Epidermal melanocyte (primary cell): ENCODE measurements around the gene APOA5.
"Not testable (repeated sequence)": the region's sequence is repeated elsewhere in the genome, so short reads cannot be mapped to it uniquely, and the experiment has no call there.

Experiments used
- DNase-seq: peaks from one replicate; pipeline ENCODE4 v3.0.0; 2011; ENCODE audit warnings: low spot score; ENCODE audit not compliant: insufficient read length

APOA5 gene

DNA sequence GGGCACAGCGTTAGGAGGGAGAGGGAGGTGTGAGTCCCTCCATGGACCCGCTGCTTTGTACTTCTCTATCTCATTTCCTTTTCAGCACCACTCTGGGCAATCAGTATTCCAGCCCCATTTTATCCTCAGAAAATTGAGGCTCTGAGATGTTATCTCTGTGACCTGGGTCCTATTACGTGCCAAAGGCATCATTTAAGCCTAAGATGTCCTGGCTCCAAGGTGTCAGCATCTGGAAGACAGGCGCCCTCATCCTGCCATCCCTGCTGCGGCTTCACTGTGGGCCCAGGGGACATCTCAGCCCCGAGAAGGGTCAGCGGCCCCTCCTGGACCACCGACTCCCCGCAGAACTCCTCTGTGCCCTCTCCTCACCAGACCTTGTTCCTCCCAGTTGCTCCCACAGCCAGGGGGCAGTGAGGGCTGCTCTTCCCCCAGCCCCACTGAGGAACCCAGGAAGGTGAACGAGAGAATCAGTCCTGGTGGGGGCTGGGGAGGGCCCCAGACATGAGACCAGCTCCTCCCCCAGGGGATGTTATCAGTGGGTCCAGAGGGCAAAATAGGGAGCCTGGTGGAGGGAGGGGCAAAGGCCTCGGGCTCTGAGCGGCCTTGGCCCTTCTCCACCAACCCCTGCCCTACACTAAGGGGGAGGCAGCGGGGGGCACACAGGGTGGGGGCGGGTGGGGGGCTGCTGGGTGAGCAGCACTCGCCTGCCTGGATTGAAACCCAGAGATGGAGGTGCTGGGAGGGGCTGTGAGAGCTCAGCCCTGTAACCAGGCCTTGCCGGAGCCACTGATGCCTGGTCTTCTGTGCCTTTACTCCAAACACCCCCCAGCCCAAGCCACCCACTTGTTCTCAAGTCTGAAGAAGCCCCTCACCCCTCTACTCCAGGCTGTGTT is 37.2 kb upstream of the APOA5 start:
- no peak for DNase-seq

DNA sequence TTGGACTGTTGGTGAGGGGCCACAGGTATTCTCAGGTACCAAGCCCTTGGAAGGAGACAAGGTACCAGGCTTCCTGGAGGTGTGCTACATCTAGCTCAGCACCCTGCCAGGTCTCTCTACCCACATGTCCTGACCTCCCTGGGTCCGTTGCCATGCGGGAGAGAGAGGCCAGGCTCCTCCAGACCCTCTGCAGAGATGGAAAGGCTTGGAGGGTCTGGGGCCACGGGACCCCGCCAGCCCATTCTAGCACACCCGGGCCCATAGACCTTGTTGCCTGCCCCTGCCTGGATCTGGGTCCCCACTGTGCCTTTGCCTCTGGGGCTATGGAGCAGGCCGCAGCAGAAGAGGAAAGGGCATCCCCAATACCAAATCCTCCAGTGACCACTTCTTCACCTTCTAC is 35.8 kb upstream of the APOA5 start:
- DNase-seq, result no peak

DNA sequence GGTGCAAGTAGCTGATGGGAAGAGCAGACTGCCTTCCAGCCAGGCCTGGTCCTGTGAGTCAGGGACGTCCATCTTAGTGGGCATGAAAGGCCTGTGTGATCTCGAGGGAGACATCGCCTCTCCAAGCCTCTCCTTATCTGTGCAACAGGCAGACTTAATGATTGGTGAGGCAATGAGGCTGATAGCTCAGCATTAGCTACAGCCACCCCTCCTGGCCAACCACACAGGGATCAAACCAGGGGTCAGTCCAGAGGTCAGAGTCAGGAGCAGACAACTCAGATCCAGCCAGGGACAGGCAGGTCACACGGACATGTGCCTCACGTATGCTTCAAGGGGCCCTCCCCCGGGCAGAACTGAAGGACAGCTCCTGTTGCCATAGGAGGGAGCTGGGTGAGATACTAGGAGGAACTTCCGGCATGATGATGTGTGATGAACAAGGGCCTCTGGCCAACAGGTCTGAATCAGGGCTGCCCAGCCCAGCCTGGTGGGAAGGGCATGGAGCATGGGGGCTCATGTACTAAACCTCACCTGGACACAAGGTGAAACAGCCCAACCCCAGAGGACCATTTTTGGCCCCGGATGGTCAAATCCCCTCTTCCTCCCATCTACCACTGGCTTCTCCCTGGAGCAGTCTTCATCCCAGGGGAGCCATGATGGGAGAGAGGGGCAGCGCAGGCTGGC is 35.2 kb upstream of the APOA5 start:
- DNase-seq, result no peak

DNA sequence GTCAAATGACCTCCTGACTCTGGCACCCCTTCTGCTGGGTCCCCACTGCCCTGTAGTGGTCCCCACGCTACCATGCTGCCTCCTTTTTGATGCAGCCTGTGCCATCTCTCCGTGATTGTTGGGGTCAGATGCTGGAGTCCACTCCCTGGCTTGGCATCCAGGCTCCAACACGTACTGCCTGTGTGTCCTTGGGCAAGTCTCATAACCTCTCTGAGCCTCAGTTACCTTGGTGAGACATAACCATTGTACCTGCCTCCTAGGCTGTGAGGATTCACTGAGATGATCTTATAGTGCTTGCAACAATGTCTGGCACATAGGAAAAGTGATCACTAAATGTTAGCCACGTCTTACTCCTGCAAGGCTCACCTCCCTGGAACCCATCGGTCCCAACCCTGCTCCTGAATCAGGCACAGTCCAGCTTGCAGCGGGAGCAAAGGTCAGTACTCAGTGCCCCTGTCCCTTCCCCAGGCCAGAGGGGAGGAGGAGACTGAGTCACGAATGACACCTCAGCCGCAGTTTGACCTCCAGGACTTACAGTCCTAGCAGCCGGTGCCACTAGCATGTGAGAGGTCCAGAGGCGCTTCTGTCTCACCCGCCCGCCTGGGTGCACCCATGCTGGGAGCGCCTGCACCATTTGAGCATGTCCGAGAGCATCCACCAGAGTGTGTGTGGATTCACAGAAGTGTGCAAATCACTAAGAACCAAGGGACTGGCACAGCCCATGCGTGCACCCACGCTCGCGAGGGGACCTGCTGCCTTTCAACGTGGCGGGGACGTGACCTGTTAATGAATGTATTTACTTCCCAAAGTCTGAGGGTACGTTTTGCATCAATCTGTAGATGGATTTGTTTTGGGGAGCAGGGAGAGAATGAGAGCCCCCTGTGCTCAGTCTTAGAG is 34.4 kb upstream of the APOA5 start:
- DNase-seq, result no peak

DNA sequence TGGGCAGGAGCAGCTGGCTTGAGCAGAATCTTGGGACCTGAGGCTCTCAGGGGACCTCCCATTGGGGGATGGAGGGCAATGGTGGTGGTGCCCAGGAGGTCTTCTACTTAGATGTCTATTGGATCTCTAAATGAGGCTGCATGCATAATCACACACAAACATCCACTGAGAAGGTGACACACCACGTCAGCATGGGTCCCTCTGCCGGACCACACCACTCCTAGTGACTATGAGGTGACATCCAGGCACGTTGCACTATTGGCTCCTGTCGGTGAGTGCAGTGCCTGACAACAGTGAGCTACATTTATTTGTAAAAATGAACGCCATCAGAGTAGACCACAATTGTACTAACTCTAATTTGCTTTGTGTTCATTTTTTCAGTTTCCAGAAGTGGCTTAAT is 33.8 kb upstream of the APOA5 start:
- DNase-seq, result no peak

DNA sequence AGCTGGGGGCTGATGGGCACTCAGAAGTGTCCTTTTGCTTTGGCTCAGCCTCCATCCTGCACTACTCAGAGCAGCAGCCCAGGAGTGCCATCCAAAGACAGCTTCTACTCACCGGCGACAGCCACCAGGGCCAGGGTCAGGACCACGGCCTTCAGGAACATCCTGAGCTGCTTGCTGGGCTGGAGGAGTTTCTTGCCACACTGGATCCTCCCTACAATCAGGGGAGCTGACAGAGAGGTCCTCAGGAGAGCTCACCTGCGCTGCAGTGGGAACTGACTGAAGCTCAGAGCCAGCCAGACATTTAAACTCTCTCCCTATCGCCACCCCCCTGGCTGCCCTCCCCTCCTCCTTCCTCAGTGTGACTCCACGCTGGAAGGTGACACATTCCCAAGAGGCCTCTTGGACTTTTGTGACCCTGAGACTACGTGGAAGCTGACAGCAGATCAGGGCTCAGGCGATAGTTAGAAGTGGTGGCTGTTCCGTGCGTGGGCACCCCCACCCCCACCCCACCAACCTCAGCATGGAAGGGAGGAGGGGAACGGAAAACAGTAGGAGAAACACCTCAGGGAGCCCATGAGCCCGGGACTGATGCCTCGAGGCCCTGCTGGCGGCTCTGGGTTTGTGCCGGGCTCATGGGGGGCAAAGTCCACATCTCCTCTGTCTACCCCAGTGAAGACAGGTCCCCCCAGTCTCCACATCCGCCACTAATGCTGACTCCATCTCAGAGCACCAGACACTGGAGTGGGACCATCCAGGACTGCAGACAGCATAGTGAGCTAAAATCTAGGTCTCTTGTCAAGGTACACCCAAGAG is 31.6 kb upstream of the APOA5 start, which contains the start of gene APOA4:
TSS of gene APOA4 (minus strand) at position 274 of the 813 bp plus-strand sequence. CDS start at position 161, 113 bp downstream.
- DNase-seq, result no peak

DNA sequence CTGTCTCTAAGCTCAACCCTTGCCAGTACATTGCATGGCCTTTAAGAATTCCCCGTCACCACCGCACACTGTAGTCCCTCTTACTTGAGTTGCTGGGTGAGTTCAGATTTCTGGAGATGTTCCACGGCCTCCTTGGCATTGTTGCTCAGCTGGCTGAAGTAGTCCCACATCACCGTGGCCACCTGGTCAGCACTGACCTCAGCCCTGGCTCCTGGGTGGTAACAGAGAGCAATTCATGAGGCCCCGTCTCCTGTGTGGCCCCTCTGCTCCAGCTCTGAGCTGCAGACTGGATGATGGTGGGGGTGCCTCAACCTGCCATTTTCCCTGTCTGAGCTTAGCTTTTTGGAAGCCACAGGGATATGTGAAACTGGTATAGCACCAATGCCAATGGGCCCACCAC is 30.9 kb upstream of the APOA5 start:
- no peak for DNase-seq

DNA sequence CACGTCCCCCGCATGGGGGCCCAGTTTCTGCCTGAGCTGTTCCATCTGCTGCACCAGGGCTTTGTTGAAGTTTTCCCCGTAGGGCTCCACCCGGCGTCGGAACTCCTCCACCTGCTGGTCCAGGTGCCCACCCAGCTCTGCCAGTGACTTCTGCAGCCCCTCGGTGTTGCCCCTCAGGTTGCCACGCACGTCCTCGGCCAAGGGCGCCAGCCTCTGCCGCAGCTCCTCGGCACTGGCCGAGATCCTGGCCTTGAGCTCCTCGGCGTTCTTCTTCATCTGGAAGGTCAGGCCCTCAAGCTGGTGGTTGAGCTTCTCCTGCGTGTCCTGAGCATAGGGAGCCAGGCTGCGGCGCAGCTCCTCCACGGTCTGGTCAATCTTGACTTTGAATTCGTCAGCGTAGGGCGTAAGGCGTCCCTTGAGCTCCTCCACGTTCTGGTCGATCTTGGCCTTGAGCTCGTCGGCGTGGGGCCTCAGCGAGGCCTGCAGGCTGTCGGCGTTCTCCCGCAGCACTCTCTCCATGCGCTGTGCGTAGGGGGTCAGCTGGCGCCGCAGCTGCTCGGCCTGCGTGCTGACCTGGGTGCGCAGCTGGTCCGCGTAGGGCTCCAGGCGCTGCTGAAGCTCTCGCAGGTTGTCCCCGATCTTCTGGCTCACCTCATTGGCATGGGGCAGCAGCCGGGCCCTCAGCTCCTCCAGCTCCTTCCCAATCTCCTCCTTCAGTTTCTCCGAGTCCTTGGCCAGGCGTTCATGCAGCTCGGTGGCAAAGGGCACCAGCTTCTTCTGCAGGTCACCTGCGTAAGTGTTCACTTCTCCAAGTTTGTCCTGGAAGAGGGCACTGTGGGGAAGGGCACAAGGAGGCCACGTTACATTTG is 29.6 kb upstream of the APOA5 start:
- DNase-seq, result no peak

DNA sequence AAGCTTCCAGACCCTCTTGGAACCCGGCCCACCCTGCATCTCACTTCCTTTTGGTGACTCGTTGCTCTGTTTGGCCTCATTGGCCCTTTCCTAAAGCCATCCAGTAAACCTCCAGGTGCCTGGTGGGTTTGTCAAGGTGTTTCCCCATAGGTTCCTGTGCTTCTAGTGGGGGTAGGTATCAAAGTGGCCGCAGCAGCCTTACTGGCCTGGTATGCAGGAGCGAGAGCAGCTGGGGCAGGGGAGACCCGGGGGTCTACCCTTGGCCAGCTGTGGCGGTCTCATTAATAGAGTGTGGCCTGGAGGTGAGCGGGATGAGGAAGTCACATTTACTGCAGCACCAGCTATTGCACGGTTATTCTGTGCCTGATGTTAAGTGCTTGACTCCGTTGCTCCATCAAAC is 27.4 kb upstream of the APOA5 start:
- no peak for DNase-seq

DNA sequence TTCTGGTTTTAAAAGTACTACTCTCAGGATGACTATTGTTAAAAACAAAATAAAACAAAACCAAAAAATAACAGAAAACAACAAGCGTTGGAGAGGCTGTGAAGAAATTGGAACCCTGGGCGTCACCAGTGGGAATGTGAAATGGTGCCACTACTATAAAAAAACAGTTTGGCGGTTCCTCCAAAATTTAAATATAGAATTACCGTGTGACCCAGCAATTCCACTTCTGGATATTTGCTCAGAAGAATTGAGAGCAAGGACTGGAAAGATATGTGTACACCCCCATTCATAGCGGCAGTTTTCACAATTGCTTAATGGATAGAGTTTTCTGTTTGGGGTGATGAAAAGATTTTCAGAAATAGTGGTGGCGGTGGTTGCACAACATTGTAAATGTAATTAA is 22.8 kb upstream of the APOA5 start:
- DNase-seq, result no peak

DNA sequence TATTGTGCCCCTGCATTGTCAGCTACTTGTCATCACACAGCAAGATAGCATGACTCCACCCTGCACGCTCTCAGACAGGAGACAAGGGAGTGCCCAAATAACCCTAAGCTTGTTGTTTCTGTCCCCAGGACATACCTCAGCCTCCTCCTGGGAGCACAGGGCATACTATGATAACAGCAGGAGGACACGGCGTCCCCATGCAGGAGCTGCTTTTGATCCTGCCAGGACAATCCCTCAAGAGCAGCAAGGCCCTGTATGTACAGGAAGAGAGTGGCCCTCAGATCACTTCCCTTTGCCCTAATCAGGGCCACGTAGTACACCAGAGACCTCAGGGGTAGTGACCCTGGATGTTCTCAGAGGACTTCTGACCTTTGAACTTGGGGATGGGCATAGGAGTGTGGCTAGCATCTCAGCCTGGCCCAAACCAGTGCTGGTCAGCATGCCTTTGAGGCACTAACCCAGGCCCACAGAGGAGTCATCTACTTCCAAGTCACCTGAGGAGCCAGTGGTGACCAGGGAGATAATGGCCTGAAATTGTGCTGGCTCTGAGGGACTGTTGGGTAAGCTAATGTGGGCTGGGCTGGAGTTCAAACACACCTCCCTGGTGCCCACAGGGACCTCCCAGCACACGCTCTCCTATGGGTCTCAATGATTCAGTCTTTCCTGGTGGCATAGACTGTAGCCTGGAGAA is 22.2 kb upstream of the APOA5 start:
- DNase-seq, result no peak

DNA sequence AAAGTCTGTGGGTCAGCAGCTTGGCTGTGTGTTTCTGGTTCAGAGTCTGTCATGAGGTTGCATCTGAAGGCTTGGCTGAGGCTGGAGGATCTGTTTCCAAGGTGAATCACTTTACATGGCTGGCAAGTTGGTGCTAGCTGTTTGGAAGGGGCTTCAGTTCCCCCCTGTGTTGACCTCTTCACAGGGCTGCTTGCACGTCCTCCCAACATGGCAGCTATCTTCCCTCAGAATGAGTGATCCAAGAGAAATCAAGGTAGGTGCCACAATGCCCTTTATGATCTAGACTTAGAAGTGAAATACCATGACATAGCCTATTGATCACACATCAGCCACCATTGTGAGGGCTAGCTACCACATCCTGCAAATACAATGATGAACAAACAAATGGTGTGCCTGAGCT is 21.5 kb upstream of the APOA5 start:
- no peak for DNase-seq

DNA sequence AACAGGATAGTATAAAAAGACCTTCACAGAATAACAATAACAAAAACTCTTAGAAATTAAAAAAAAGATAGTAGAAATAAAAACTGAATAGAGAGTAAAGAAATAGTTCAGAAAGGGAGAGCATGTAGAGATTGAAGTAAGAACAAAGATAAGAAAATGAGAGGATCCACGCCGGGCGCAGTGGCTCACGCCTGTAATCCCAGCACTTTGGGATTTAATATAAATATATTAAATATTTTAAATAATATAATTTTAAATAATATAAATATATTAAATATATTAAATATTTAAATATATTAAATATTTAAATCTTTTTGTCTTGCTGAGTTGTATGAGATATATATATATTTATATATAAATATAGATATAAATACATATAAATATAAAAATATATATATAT is 20.4 kb upstream of the APOA5 start:
- no peak for DNase-seq

DNA sequence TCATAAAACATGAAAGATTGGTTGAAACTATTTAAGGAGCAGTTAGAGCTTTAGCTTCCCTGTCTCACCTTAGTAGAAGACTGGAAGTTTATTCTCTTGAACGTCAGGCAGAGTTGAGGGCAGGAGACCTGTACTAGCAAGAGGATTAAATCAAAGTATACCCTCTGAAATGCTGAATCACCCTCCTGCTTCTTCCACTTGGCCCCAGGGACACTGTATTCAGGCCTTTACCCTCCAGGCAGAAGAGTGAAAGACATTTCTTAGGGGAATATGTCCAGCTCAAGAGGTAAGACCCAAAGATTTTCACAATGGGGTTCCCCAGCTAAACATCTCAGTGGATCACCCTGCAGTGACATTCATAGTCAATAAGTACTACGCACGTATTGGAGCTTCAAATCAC is 19.5 kb upstream of the APOA5 start:
- no peak for DNase-seq

DNA sequence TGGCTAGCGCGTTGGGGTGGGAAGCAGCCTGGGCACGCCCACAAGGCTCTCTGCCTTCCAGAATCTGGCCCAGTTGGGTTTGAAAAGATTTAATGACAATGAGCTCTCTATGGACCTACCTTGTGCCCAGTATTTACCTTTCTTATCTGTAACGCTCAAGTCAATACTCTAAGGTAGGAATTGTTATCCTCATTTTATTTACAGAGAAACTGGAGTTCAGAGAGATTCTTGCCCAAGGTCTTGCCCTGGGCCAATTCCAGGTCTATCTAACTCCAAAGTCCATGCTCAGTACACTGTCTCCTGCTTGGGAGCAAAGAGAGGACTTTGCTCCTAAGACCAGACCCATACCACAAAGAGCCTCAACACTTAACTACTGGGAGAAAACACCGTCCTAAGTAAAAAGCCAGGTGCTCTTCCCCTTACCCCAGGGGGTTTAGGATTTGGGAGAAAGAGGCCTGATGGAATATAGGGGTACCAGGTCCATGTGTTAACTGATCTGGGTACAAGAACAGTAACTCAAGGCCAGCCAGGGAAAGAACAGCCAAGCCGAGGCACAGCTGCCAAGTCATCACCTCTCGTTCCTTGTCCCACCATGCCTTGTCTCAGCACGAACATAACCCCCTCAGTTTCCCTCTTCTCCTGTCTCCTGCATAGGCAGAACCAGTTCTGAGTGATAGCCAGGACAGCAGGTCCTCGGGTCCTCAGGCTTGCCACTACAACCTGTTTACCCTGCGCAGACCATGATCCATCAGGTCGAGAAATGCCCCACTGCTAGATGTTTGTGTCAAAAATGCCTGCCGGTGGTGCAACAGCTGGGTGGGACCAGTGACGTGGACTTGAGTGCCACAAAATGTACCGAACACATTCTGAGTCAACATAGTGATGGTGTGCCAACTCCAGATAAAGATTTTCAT is 16.8 kb upstream of the APOA5 start:
- no peak for DNase-seq

DNA sequence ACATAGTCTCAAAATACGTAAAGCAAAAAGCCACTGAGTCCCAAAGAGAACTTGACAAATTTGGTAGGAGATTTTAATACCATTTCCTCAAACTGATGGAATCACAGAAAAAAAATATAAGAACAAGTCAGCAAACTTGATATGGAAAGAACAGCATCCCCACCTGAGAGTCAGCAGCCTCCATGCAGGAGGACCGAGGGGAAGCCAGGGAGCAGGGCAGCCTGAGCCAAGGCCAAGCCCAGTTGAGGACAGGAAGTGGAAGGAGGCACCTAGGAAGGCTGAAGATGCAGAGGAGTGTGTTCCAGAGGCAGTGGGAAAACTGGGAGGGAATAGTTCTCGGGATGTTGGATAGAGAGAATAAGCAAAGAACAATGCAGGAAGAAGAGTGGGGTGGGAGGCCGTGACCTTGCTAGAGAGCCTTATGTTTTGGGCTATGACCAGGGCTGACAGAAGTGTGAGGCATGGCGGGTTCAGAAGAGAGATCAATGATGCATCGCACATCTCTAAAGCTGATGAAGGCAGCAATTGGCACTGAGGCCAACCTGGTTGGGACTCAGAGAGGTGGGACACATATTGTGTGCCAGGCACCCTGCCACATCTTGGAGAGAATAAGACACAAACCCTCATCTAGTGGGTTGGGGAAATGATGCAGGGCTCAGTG is 16.1 kb upstream of the APOA5 start:
- DNase-seq, result no peak

DNA sequence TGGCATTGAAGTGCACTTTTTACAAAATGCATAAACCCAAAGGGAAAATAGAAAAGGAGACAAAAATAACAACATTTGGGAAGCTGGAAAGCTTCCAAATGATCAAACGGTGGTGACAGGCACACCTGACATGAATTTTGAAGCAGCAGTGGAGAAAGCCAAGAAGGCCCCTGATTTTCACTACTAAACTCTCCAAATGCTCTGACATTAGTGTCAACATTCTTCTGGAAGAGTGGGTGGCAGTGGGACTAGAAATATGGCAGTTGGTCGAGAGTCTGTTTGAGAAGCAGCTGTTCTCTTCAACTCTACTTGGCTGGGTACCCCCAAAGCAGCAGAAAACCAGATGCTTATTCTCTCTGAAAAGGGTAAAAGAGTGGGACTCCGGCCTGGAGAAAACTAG is 12.3 kb upstream of the APOA5 start:
- DNase-seq, result no peak

DNA sequence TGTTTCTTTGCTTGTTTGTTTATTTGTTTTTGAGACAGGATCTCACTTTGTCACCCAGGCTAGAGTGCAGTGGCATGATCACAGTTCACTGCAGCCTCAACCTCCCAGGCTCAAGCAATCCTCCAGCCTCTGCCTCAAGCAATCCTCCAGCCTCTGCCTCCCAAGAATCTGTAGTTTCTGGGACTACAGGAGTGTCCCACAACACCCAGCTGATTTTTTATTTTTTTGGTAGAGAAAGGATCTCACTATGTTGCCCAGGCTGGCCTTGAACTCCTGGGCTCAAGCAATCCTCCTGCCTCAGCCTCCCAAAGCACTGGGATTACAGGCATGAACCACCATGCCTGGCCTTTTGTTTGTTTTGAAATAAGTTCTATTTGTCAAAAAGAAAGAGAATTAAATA is 10.0 kb upstream of the APOA5 start:
- not testable (repeated sequence) for DNase-seq
